DND-41 (cell line): ENCODE measurements around the gene LYPD1.

Experiments used
- ATAC-seq: fragments of 200-7000 bp; cut with Tn5 transposase; 3 replicates; pipeline ENCODE4 v1.9.1; 2021; ENCODE audit warnings: low read depth; ENCODE audit not compliant: insufficient read depth
- DNase-seq: peaks from one replicate; pipeline ENCODE4 v3.0.0-alpha.2; 2020
- H2AFZ ChIP-seq: 2 replicates; pipeline ENCODE4 v1.6.0; 2012; ENCODE audit warnings: low read depth, low read length
- H3K27ac ChIP-seq: 2 replicates; pipeline ENCODE4 v1.5.1; 2012; ENCODE audit warnings: low read length, inconsistent platforms
- H3K27me3 ChIP-seq: fragments of 200-600 bp; sonication (generic); 2 replicates; pipeline ENCODE4 v1.6.0; 2012; ENCODE audit warnings: low read length, mild to moderate bottlenecking, inconsistent platforms; ENCODE audit not compliant: insufficient read depth, poor library complexity
- H3K36me3 ChIP-seq: 2 replicates; pipeline ENCODE4 v1.5.1; 2012; ENCODE audit warnings: low read length, inconsistent platforms; ENCODE audit not compliant: insufficient read depth
- H3K4me1 ChIP-seq: 2 replicates; pipeline ENCODE4 v1.5.1; 2012; ENCODE audit warnings: mild to moderate bottlenecking, low read length; ENCODE audit not compliant: insufficient read depth
- H3K4me2 ChIP-seq: 2 replicates; pipeline ENCODE4 v1.6.0; 2012; ENCODE audit warnings: mild to moderate bottlenecking, moderate library complexity, low read length, inconsistent platforms; ENCODE audit not compliant: insufficient read depth
- H3K4me3 ChIP-seq, 2 experiments: fragments of 200-600 bp in 1 of 2; shearing (Covaris generic) in 1 of 2; 2 replicates each; pipeline ENCODE4 v1.5.1; 2012 to 2016; ENCODE audit warnings: inconsistent platforms in 2 of 2, low read length in 2 of 2, mild to moderate bottlenecking in 2 of 2, low read depth in 1 of 2, moderate library complexity in 1 of 2
- H3K79me2 ChIP-seq: 2 replicates; pipeline ENCODE4 v1.6.0; 2012; ENCODE audit warnings: low read length, inconsistent platforms; ENCODE audit not compliant: insufficient read depth
- H3K9ac ChIP-seq: 2 replicates; pipeline ENCODE4 v1.6.0; 2012; ENCODE audit warnings: low read depth, mild to moderate bottlenecking, inconsistent platforms, low read length, moderate library complexity
- H3K9me3 ChIP-seq: 2 replicates; pipeline ENCODE4 v1.5.1; 2012; ENCODE audit warnings: low read length, moderate library complexity, mild to moderate bottlenecking, inconsistent platforms; ENCODE audit not compliant: insufficient read depth, severe bottlenecking
- H4K20me1 ChIP-seq: 2 replicates; pipeline ENCODE4 v1.6.0; 2012; ENCODE audit warnings: low read length; ENCODE audit not compliant: insufficient read depth
- EZH2 ChIP-seq: IDR thresholded peaks from 3 replicates; pipeline ENCODE4 v1.6.1; 2012; ENCODE audit warnings: borderline replicate concordance, low read depth, mild to moderate bottlenecking, moderate library complexity, low read length, inconsistent platforms; ENCODE audit not compliant: severe bottlenecking
- TF ChIP-seq, protein P1 (sequence below): IDR thresholded peaks from 2 replicates; pipeline ENCODE4 v1.5.1; 2012; ENCODE audit warnings: borderline replicate concordance, low read length, moderate library complexity, mild to moderate bottlenecking; ENCODE audit not compliant: poor library complexity, severe bottlenecking; ENCODE audit errors: extremely low read depth

Gene LYPD1

DNA sequence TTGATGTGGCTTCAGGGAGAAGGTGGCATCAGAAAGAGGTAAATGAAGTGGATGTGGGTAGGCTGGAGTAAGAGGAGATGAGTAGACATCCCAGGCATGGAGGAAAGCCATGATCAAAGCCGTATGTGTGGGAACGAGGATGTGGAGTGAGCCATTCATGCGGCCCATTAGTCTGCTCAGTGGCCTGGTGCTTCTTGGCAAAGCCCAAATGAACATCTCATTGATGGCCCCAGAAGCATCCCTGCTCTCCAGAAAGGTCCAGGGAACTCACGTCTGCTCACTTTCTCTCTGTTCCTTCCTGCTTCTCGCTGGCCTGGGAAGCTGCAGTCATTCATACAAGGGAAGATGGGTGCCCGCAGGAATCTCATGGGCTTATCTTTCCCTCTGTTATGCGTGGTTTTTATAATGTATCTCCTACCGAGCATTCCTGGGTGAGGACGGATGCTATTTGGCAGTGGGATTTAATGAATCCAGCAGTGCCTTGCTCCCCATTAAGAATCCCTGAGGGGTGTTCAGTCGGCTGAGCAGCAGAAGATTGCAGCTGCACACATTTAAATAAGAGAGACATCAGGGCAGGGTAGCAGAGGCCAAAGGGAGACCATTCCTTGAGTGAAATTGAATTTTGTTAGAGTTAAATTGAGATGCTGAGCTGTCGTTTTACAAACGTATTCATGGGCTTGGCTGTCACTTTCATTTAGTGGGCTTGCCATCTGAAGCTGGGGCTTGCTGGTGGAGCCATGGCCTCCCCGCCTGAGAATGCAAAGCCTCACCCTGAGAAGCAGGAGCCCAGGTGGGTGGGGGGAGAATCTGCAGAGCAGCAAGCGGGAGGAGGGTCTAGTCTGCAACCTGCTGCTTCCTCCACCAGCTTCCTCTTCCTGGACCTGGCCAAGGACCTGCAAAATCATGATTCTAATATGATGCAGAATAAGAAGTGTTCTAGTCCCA lies 64.5 kb downstream of the LYPD1 start:
- H2AFZ ChIP-seq: no peak overlapping the region
- H3K79me2 ChIP-seq: no peaks in the 10 kb centered on the region
- ATAC-seq (no peak), DNase-seq (no peak)
- no peak overlapping the region for H3K9ac ChIP-seq
- H3K36me3 ChIP-seq: no peaks in the 10 kb centered on the region
- no peak for TF ChIP-seq EZH2
- TF ChIP-seq, protein P1, sequence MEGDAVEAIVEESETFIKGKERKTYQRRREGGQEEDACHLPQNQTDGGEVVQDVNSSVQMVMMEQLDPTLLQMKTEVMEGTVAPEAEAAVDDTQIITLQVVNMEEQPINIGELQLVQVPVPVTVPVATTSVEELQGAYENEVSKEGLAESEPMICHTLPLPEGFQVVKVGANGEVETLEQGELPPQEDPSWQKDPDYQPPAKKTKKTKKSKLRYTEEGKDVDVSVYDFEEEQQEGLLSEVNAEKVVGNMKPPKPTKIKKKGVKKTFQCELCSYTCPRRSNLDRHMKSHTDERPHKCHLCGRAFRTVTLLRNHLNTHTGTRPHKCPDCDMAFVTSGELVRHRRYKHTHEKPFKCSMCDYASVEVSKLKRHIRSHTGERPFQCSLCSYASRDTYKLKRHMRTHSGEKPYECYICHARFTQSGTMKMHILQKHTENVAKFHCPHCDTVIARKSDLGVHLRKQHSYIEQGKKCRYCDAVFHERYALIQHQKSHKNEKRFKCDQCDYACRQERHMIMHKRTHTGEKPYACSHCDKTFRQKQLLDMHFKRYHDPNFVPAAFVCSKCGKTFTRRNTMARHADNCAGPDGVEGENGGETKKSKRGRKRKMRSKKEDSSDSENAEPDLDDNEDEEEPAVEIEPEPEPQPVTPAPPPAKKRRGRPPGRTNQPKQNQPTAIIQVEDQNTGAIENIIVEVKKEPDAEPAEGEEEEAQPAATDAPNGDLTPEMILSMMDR: no peak
- no peaks in the 10 kb centered on the region for H4K20me1 ChIP-seq
- H3K4me1 ChIP-seq: no peaks in the 10 kb centered on the region
- H3K9me3 ChIP-seq: no peaks in the 10 kb centered on the region
- no peaks in the 10 kb centered on the region for H3K27me3 ChIP-seq
- no peak overlapping the region for H3K27ac ChIP-seq
- H3K4me3 ChIP-seq: no peak overlapping the region
- H3K4me2 ChIP-seq: no peak overlapping the region

GRCh38 chr2:132604561-132604960 lies 65.4 kb downstream of the LYPD1 start:
- Histone ChIP-seq H3K36me3 (no peaks in the 10 kb centered on the region), H2AFZ (no peak overlapping the region), H3K9me3 (no peaks in the 10 kb centered on the region), H3K79me2 (no peaks in the 10 kb centered on the region), H4K20me1 (no peaks in the 10 kb centered on the region), H3K4me1 (no peaks in the 10 kb centered on the region), H3K27me3 (no peaks in the 10 kb centered on the region), H3K9ac (no peak overlapping the region), H3K4me2 (no peak overlapping the region), H3K4me3 (no peak overlapping the region), H3K27ac (no peak overlapping the region)
- no peak for ATAC-seq
- TF ChIP-seq, protein P1: no peak
- no peak for TF ChIP-seq EZH2
- DNase-seq: no peak

DNA sequence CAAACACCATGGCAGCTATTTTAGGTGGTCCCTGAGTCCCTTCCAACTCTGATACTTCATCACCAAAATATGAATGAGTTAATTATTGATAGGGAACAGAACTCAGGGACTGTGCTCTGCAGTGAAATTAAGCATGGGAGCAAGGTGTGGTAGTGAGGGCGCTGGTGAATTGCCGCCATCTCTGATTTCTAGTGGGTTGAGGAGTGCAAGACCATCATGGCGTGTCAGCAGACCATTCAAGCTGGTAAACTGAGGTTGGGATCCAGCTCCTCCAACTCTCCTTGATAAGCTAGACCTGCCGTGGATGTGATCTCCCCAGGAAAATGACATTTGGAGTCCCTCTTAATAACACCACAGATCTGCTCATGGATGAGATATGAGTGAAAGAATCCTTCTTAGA lies 70.4 kb downstream of the LYPD1 start:
- Histone ChIP-seq H3K4me3 (no peak overlapping the region), H3K79me2 (no peaks in the 10 kb centered on the region), H3K9ac (no peak overlapping the region), H3K36me3 (no peaks in the 10 kb centered on the region), H3K27ac (no peak overlapping the region), H2AFZ (no peak overlapping the region), H4K20me1 (no peaks in the 10 kb centered on the region), H3K27me3 (no peaks in the 10 kb centered on the region), H3K9me3 (no peaks in the 10 kb centered on the region), H3K4me2 (no peak overlapping the region), H3K4me1 (no peaks in the 10 kb centered on the region)
- TF ChIP-seq EZH2: no peak
- no peak for ATAC-seq
- no peak for DNase-seq

DNA sequence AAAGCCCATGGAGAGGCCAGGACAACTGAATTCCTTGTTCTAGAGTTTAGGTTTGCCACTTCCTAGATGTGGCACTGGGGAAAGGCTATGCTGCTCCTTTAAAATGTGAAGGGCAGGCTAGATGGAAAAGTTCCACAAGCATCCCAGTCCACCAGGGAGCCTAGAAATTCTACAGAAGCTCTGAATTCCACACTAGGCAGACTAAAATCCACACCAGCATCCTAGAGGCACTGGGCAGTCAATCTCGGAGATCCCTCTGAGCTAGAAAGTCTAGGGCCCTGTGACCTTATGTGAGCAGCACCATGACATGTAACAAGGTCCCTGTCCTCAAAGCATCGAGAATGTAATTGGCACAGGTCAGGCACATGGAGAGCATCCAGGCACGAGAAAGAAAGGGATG lies 71.5 kb downstream of the LYPD1 start:
- Histone ChIP-seq H3K36me3 (no peaks in the 10 kb centered on the region), H2AFZ (no peak overlapping the region), H3K9ac (no peak overlapping the region), H3K4me1 (no peaks in the 10 kb centered on the region), H3K79me2 (no peaks in the 10 kb centered on the region), H4K20me1 (no peaks in the 10 kb centered on the region), H3K4me2 (no peak overlapping the region), H3K27me3 (no peaks in the 10 kb centered on the region), H3K9me3 (no peaks in the 10 kb centered on the region), H3K4me3 (no peak overlapping the region), H3K27ac (no peak overlapping the region)
- DNase-seq: no peak
- TF ChIP-seq EZH2: no peak
- TF ChIP-seq, protein P1: no peak
- no peak for ATAC-seq
